Activated T-cell treated with anti-CD3 and anti-CD28 coated beads for 4 hours (primary cell): Measurements from ENCODE around the gene S1PR2.

Source experiments
- DNase-seq: peaks from one replicate; pipeline ENCODE4 v3.0.0-alpha.2; 2020

Gene S1PR2, protein sequence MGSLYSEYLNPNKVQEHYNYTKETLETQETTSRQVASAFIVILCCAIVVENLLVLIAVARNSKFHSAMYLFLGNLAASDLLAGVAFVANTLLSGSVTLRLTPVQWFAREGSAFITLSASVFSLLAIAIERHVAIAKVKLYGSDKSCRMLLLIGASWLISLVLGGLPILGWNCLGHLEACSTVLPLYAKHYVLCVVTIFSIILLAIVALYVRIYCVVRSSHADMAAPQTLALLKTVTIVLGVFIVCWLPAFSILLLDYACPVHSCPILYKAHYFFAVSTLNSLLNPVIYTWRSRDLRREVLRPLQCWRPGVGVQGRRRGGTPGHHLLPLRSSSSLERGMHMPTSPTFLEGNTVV

DNA sequence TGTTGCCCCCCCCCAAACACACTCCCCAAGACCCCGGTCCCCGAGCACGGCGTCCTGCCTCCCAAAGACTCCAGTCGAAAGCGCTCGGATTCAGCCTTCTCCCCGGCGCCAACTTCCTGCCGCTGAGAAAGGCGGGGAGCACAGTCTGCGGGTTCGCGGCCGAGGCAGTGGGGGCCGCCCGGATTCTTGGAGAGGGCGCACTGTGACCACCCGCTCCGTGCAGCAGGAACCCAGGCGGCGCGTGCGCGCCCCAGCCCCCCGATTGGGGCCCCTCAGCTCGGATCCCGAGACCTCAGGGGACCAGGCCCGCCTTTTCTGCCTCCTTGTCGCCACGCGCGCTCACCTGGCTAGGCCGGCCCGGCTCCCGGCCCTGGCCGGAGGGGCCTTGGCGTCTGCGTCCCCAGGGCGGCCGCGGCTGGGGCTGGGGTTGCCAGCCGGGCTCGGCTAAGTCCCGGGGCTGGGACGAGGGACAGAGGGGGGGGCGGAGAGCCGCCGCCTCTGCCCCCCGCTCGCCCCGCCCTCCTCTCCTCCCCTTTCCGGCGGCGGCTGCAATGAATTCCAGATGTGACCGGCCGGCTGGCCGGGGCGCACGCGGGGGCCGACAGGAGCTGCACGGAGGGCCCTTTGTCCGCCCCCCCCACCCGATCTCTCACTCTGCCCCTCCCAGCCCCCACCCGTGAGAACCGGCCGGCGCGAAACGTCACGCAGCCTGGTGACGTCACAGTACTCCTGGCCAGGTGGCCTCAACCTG is at the start of gene S1PR2:
Gene S1PR2 (minus strand): TSS at position 471 of the 751 bp plus-strand sequence. CDS start 6,426 bp downstream, outside the sequence.
- DNase-seq: peak; percentile 65

DNA sequence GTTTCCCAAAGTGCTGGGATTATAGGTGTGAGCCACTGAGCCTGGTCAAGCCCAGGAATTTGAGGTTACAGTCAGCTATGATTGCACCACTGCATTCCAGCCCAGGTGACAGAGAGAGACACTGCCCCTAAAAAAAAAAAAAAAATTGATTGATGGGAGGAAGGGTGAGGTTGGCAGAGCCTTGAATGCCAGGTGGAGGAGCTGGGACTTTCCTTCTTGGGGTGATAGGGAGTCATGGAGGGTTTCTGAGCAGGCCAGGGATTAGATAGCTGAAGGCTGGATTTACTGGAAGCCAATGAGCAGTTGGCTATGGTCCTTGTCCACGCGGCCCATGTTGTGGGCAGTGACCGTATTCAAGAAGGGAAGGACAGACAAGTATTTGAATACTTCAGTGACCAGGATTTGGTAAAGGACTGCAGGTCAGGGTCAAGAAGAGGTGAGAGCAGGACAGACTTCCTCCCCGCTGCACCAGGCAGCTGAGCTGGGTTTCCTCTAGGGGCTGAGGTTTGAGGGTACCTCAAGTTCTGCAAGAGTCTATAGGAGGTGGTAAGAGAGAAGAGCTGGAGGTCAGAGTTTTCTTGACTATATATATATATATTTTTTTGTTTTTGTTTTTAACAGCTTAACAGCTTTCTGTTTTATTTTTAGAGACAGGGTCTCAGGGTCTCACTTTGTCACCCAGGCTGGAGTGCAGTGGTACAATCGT is 48.8 kb upstream of the S1PR2 start:
- DNase-seq: no peak

DNA sequence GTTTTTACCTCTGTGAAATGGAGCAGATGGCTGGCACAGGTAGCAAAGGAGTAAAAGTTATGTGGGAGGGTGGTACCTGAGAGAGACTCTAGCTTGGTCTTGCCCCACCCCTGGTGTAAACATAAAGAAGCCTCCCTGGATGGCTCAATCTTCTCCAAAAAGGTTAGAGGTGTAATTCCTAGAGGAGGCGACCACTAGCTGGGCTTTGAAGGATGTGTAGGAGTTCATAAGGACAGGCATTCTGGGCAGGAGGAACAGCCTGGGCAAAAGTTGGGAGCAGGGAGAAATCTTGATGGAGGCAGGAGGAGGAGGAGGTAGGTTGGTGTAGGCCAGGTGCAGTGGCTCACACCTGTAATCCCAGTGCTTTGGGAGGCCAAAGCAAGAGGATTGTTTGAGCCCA is 47.8 kb upstream of the S1PR2 start:
- DNase-seq: no peak

DNA sequence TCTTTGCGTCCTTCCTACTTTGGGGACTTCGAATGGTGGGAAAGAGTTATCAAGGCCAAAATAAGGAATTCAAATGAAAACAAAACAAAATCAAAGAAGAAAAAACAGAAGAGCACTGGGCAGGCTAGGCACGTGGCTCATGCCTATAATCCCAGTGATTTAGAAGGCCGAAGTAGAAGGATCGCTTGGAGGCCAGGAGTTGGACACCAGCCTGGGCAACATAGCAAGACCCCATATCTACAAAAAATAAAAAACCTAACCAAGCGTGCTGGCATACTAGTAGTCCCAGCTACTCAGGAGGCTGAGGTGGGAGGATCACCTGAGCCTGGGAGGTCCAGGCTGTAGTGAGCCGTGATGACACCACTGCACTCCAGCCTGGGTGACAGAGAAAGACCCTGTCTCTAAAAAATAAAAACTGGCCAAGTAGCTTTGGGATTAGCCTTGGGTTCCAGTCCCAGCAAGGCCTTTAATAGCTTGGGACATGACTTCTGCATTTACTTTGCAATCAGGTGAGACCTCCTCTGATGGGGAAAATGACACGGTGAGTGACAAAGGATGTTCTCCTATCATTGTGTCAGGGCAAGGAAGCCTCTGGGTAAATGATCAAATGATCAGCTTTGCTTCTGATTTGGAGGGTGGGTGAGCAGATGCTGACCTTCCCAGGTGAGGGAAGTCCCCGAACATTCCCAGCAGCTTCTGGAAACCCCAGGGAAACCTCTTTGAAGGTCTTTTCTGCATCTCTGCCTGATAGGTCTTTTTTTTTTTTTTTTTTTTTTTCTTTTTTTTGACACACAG is 46.9 kb upstream of the S1PR2 start:
- DNase-seq: no peak

DNA sequence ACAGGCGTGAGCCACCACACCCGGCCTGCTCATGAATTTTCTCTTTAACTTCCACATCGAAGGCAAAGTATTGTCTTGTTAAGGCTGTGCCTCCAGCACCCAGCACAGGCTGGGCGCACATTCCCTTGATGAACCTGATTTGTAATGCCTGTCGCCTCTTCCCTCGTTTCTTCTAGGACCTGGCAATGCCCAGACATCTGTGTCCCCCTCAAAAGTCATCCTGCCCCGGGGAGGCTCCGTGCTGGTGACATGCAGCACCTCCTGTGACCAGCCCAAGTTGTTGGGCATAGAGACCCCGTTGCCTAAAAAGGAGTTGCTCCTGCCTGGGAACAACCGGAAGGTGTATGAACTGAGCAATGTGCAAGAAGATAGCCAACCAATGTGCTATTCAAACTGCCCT is 43.5 kb upstream of the S1PR2 start:
- no peak for DNase-seq

DNA sequence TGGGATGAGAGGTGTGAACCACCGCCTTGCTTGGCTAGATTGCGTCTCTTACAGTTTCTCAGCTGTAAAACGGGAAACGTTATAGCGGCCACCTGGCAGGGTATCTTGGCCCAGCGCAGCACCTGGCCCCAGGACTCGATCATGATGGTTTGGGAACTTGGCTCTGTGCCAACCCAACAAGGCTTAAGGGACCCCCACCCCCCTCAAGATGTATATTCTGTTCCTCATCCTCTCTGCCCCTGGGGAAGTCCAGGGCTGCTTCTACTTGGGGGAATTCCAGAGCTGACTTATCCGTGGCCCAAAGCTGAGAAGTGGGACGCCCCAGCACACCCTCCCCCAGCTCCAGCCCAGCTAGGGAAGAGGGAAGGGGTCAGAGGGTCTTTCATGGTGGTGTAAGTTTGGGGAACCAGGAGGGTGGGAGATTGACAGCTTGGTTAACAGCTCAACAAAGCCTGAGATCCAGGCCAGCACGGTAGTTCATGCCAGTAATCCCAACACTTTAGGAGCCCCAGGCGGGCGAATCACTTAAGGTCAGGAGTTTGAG is 40.5 kb upstream of the S1PR2 start:
- DNase-seq: no peak

DNA sequence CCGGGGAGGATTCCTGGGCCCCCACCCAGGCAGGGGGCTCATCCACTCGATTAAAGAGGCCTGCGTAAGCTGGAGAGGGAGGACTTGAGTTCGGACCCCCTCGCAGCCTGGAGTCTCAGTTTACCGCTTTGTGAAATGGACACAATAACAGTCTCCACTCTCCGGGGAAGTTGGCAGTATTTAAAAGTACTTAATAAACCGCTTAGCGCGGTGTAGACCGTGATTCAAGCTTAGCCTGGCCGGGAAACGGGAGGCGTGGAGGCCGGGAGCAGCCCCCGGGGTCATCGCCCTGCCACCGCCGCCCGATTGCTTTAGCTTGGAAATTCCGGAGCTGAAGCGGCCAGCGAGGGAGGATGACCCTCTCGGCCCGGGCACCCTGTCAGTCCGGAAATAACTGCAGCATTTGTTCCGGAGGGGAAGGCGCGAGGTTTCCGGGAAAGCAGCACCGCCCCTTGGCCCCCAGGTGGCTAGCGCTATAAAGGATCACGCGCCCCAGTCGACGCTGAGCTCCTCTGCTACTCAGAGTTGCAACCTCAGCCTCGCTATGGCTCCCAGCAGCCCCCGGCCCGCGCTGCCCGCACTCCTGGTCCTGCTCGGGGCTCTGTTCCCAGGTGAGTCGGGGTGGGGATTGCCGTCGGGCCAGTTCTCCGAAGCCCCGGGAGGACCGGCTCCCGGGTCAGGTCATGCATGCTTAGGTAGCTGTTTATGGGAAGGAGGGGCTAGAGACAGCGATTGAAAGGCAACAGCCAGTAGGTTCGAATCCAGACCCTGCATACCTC is 39.7 kb upstream of the S1PR2 start, which contains the start of gene ICAM1:
Gene ICAM1 (plus strand): TSS at position 505 of the 779 bp plus-strand sequence. CDS start 40 bp downstream, at position 545.
- DNase-seq: peak; percentile 64

DNA sequence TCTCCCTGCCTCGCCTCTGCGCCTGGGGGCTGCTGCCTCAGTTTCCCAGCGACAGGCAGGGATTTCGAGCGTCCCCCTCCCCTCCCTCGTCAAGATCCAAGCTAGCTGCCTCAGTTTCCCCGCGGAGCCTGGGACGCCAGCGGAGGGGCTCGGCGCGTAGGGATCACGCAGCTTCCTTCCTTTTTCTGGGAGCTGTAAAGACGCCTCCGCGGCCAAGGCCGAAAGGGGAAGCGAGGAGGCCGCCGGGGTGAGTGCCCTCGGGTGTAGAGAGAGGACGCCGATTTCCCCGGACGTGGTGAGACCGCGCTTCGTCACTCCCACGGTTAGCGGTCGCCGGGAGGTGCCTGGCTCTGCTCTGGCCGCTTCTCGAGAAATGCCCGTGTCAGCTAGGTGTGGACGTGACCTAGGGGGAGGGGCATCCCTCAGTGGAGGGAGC is 39.1 kb upstream of the S1PR2 start:
- DNase-seq: peak; percentile 48

DNA sequence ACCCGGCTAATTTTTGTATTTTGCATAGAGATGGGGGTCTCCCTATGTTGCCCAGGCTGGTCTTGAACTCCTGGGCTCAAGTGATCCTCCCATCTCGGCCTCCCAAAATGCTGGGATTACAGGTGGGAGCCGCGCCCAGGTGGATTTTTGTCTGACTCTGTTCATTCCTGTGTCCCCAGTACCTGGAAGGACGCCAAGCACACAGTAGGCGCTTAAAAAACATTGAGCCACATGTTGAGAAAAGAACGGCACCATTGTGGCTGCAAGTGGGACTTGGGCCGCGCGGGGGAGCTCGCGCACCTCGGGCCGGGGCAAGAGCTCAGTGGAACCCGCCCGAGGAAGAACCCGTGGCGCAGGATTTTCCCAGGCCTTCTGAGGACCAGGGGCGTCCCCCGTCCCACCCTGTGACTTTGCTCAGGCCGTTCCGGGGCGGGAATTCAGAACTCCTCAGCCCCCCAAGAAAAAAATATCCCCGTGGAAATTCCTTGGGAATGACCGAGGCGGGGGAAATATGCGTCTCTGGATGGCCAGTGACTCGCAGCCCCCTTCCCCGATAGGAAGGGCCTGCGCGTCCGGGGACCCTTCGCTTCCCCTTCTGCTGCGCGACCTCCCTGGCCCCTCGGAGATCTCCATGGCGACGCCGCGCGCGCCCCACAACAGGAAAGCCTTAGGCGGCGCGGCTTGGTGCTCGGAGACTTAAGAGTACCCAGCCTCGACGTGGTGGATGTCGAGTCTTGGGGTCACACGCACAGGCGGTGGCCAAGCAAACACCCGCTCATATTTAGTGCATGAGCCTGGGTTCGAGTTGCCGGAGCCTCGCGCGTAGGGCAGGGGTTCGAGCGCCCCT is 38.4 kb upstream of the S1PR2 start:
- peak; percentile 89 for DNase-seq

DNA sequence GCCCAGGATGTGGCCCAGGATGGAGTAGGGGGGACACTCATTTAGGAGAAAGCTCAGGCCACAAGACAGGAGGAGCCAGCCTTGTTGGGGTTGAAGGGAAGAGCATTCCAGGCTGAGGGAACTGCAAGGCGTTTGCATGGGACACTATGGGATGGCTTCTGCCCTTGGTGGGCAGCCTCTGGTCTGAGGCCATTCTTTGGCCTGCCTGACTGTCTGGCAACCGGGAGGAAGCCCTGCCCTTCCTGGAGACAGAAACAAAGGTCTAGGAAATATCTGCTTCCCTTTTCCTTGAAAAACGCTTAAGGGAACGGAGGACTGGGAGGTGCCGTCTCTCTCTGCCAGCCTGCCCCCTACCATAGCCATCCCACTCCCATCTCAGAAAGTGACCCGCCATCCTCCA is 36.9 kb upstream of the S1PR2 start:
- no peak for DNase-seq

DNA sequence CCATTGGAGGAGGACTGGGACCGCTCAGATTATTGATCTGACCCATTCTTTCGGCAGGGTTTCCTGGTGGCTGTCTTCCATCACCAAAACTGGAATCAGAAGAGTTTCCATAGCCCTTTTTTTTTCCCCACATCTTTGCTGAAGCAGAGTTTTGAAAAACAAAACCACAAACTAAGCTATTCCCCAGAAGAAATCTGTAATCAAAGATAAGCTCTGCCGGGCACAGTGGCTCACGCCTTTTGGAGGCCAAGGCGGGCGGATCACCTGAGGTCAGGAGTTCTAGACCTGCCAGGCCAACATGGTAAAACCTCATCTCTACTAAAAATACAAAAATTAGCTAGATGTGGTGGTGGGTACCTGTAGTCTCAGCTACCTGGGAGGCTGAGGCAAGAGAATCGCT is 35.6 kb upstream of the S1PR2 start:
- no peak for DNase-seq

DNA sequence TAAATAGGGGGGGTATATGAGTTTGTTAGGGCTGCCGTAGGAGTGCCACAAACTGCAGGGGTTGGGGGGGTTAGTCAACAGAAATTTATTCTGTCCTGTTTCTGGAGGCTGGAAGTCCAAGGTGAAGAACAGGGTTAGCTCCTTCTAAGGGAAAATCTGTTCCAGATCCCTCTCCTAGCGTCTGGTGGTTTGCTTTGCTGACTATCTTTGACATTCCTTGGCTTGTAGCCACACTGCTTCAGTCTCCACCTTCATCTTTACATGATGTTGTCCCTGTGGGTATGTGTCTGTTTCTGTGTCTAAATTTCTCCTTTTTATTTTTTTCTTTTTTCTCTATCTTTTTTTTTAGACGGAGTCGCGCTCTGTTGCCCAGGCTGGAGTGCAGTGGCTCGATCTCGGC is 31.6 kb upstream of the S1PR2 start:
- DNase-seq: no peak

DNA sequence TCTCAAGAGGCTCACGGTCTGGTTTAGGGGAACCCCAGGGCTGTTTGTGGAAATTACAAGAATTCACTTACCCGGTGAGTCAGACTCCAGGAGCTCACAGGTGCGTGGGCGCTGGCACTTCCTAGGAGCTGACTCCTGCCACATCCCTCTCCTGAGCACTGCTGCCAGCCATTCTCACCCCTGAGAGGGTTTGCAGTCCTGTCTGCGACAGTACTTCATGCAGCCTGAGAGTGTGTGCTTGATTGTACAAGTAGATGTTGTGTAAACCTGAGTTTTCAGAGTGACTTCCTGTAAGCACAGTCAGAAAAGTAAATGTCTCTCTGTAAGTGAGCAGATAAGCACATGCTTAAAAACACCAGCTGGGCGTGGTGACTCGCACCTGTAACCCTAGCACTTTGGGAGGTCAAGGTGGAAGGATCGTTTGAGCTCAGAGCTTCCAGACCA is 29.0 kb upstream of the S1PR2 start:
- peak; percentile 36 for DNase-seq

DNA sequence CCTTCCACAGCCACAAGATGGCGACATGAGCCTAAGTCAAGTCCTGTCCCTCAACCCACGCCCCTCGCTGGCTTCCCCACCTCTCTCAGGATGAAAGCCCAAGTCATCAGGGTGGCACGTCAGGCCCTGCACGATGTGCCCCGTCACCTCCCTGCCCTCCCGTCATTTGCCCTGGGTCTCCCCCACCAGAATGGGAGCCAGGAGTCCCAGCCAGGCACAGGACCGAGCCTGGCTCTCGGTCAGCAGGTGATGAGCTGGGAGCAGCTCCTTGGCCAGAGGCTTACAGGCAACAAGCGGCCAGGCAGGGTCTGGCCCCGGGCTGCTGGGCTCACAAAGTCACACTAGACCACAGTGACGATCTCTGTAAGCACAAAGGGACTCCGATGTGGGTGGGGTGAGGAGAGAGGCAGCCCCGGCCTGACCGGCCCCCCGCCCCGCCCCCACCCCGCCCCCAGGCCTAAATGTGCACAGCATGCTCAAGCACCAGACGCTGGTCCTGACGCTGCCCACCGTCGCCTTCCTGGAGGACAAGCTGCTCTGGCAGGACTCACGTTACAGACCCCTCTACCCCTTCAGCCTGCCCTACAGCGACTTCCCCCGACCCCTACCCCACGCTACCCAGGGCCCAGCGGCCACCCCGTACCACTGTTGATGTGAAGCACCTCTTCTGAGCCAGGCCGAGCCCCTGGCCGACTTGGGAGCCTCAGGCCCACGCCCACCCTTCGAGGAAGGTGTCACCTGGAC is 28.2 kb upstream of the S1PR2 start:
- peak; percentile 91 for DNase-seq

DNA sequence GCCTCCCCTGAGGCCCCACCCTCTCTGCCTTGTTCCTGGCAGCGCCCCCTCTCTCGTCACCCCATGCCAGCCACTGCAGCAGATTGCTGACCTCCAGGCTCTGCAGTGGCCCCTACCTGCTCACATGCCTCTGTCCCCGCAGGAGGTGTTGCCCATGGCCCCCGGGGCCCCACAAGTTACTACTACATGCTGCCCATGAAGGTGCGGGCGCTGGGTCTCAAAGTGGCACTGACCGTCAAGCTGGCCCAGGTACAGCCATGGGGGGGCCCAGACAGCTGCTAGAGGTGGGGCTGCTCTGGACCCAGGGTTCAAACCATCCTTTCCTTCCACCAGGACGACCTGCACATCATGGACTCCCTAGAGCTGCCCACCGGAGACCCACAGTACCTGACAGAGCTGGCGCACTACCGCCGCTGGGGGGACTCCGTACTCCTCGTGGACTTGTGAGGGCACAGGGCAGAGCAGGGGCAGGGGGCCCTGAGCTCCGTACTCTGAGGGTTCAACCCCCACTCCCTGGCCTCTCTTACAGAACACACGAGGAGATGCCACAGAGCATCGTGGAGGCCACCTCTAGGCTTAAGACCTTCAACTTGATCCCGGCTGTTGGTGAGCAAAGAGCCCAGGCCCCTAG is 27.1 kb upstream of the S1PR2 start:
- DNase-seq: no peak

DNA sequence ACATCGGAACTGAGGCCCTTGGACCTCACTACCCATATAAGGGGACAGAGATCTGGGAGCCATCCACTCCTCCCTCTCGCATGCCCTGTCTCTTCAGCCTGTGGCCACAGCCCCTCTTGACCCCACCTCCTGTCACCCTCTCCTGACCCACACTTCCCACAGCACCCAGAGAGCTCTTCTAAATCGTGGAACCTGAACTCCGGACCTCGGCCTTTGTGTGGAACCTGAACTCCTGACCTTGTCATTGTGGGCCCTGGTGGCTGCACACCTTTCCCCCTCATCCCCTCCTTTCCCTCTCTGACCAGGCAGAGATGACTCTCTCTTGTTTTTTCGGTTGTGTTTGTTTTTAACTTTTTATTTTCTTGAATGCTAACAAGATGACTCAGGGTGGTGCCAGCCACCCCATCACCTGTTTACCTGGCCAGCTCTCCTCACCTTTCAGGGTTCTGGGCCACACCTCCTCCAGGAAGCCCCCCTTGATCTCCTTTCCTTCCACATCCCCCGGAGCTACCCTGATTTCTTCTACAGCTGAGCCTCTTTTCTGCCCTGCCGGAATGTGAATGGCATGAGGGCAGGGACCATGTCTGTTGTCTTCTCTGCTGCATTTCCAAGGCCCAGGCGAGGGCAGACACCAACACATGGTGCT is 26.0 kb upstream of the S1PR2 start:
- DNase-seq: no peak

DNA sequence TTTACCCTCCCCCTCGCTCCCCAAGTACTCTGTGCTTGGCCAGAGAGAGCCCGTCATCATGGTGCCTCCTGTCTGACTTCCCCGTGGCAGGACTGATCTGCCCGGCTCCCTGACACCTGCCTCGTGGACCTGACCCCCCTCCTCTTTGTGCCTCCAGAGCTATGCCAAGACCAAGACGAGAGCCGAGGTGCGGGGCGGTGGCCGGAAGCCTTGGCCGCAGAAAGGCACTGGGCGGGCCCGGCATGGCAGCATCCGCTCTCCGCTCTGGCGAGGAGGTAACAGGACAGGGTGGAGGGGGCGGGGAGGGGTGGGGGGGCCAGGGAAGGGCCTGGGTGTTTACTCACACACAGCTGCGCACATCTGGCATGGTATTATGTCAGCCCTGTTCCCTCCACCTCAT is 25.4 kb upstream of the S1PR2 start:
- DNase-seq: no peak

DNA sequence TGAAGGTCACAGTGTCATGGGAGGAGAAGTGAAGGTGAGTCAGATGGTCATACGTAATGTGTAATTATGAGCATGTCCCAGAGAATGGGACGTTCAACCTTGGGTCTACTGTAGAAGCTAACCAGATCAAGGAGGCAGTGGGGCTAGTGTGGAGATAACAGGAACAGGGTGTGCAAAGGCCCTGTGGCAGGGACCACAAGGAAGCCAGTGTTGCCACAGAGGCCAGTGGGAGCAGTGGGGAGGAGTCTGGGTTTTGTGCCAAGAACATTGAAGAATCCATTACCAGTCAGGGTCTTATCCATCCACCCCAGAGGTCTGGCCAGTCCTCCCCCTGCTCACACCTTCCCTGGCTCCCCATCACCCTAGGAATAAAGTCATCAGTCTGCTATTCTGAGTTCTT is 24.2 kb upstream of the S1PR2 start:
- no peak for DNase-seq

DNA sequence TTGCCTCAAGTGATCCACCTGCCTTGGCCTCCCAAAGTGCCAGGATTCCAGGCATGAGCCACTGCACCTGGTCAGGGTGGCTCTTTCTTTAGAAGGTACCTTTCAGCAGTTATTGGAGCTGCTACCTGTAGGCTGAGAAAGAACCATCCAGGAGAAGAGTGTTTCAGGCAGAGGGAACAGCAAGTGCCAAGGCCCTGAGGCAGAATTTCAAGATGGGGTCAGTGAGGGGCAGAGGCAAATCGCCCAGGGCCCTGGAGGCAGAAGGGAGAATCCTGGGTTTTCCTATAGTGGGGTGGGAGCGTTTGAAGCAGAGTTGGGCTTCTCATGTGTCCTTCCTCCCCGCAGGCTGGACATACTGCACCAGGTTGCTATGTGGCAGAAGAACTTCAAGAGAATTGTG is 23.1 kb upstream of the S1PR2 start:
- no peak for DNase-seq
